HG03460 (cell line): Measurements from ENCODE around the gene VCX2.
"Not testable (repeated sequence)": the region's sequence is repeated elsewhere in the genome, so short reads cannot be mapped to it uniquely, and the experiment has no call there.

Source experiments
- ATAC-seq: cut with Tn5 transposase; IDR thresholded peaks from one replicate; pipeline ENCODE4 v1.9.1; 2021; ENCODE audit not compliant: unreplicated experiment

The VCX2 gene

GRCh38 chrX:8171169-8171568 lies at the start of gene VCX2:
TSS of gene VCX2 (minus strand) at chrX:8171267. CDS start at chrX:8170643, 624 bp downstream.
- not testable (repeated sequence) for ATAC-seq

GRCh38 chrX:8204943-8205342 lies 33.9 kb upstream of the VCX2 start:
- ATAC-seq: no peak

DNA sequence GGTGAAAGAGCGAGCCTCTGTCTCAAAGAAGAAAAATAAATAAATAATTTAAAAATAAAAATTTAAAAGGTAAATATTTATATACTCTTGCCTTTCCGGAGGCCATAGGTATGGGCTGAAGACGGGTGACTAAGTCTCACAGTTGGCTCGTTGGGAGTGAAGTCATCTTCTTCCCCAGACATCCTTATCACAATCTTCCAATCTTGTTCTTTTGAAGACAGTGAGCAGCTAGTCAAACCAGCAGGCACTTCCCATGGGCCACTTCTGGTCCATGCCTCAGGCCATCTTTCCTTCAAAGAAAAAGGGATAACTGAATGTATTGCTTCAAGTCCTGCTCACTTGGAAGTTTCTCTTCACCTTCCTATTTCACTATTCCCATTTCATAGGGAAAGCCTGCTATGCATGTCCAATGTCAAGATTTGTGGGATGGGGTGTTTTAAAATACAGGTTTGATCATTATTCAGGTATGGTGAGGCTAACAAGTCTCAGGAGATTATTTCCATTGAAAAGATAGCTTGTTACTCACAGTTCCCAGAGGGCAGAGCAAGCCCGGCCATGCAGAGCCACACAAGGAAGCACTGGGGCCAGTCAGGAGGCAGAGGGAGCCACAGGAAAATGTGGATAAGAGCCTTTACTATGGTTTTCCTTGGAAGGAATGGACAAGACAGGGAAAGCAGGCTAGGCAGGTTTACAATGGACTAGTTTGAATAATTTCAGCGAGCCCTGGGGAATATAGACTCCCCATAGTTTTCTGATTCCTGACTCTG lies 33.3 kb upstream of the VCX2 start:
- ATAC-seq: no peak

GRCh38 chrX:8201896-8202331 lies 30.8 kb upstream of the VCX2 start:
- no peak for ATAC-seq

DNA sequence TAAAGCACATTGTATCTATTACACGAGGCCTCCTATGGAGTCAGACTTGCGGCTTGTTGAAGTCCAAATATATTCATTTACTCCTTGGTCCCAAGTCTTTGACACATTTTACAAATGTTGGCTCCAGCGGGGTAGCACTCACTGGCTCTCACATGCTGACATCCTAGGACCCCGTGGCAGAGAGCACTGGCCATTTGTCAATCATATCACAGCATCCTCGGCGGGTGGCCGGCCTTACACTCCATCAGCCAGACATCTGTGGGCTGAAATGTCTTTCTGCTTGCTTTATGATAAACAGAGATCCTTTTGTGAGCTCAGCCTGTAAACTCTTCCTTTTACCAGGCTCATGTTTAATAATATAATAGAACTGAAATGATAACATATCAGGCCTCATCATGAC lies 25.7 kb upstream of the VCX2 start:
- no peak for ATAC-seq

DNA sequence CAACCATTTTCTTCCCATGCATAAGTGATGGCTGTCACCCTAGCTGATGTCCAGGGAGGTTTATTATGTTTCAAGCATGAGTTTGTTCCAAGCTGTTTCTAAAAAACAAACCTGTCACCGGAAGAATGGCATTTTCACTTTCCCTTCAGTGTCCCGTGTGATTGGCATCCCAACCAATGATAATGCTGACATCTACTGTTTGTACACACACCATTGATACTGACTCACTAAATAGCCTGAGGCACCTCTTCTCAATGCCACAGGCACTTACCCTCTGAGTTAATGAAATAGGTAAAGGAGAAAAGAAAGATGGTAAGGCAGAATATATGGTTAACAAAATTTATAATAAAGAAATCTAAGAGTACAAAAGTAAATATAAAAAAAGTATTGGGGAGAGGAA lies 23.1 kb upstream of the VCX2 start:
- ATAC-seq: no peak

GRCh38 chrX:8192276-8192675 lies 21.2 kb upstream of the VCX2 start:
- no peak for ATAC-seq

GRCh38 chrX:8191022-8191421 lies 20.0 kb upstream of the VCX2 start:
- ATAC-seq: no peak

DNA sequence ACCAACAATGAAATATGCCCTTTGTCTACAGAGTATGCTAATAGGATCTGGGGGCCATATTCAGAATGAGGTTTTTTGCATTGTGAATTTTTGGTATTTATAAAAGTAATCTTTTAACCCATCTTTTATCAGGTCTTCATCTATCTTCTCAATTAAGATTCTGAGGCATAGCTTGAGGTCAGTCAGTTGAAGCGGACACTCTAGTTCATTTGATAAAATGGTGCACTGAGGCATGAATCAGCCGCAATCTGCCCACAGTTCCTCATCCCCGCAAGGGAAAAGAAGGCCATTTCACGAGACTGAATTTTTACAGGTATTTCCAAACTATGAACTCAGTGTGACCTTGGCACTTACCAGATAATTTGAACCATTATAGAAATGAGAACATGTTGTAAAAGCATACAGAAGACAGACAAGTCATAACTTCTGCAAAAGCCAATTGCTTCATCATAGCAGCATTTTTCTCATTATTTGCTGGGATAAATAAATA lies 19.3 kb upstream of the VCX2 start:
- ATAC-seq: no peak

DNA sequence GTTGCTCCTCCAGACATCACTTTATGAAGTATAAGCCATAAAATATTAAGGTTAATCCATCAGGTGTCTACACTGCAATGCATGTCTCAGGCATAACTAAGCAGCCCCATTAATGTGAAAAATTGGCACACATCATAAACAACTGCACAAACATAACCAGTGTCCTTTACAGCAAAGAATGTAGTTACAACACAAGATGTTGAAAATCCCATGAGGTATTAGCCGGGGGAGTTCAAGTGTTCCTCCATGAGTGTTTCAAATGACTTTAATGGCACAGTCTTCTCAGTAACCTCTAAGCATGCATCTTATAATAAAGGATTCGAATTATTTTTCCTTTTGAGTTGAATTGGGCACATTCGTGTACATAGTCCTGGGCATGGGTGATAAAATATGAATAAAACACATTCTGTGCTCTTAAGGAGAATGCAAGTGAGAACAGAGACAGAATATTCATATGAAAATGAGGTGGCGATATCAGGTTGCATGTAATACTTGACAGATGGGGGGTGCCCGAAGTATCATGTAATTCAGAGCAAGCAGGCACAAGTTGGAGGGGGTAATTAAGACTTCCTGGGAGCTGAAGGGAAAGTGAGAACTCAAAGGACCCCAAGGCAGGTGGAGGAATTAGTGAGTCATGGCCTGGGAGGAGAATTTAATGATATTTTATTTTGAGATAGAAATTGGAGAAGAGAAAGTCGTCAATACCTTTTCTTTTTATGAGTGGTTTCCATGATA lies 18.2 kb upstream of the VCX2 start:
- no peak for ATAC-seq

DNA sequence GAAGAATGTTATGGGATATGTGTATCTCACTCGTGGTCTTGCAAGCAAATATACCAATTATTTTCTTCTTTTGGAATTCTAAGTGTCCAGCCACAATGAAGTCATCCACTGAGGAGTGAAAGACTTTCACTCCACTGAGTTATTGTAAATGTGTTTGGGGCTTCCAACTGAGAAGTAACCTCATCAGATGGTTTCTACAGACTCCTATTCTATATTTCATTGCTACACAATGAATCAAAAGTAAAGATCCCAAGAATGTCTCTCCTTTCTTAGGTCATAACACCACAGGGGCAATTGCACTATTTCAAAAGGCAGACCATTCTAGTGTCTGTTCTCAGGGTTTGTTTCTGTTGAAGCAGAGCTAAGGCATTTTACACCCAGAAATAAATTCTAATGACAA lies 12.3 kb upstream of the VCX2 start:
- ATAC-seq: no peak

- no peak for ATAC-seq
These were observed 8.6 kb upstream of the VCX2 start for GRCh38 chrX:8179656-8180055.

DNA sequence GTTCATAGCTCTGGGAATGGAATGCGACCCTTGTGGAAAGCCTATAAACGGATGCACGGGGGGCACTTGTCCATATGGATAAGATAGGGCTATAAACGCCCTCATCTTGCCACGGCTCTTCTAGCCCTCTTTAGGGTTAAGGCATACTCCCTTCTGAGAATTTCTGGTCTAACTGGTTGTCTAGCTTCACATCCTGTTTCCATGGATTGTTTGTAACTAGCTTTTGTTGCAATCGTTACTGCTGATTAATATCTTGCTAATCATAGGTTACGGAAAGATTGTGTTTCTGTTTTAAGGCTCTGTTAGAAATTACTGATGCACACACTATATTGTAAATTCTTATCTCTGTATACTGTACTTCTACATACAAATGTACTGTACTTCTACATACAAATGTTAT lies 17.1 kb downstream of the VCX2 start:
- ATAC-seq: not testable (repeated sequence)

DNA sequence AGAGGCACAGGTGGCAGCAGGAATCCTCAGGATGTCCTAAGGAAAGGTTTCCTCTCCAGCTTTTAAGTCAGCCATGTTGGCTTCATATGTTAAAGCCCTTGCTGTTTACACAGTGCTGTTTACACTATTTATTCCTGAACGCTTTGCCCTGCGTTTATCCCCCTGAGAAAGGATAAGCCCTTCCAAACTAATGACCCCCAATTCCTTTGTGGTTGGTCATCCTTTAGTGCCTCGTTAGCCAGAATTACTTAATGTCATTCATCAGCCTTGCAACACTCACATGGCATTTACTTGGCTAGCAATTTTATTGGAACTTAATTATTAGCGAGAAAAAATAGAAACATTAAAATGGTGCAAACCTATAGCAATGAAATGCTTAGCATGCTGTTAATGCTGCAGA lies 23.8 kb downstream of the VCX2 start:
- ATAC-seq: no peak

GRCh38 chrX:8144925-8145324 lies 26.1 kb downstream of the VCX2 start:
- ATAC-seq: no peak

GRCh38 chrX:8141896-8142295 lies 29.2 kb downstream of the VCX2 start:
- no peak for ATAC-seq

GRCh38 chrX:8140986-8141744 lies 29.9 kb downstream of the VCX2 start:
- no peak for ATAC-seq

GRCh38 chrX:8139716-8140115 lies 31.4 kb downstream of the VCX2 start:
- ATAC-seq: no peak

- ATAC-seq: no peak
These were observed 32.8 kb downstream of the VCX2 start for GRCh38 chrX:8138252-8138651.

- no peak for ATAC-seq
These were observed 44.4 kb downstream of the VCX2 start for GRCh38 chrX:8126648-8127047.

GRCh38 chrX:8126092-8126491 lies 45.0 kb downstream of the VCX2 start:
- no peak for ATAC-seq

GRCh38 chrX:8125566-8125965 lies 45.5 kb downstream of the VCX2 start:
- no peak for ATAC-seq
